Measurements from ENCODE around the gene PPM1E.

DNA sequence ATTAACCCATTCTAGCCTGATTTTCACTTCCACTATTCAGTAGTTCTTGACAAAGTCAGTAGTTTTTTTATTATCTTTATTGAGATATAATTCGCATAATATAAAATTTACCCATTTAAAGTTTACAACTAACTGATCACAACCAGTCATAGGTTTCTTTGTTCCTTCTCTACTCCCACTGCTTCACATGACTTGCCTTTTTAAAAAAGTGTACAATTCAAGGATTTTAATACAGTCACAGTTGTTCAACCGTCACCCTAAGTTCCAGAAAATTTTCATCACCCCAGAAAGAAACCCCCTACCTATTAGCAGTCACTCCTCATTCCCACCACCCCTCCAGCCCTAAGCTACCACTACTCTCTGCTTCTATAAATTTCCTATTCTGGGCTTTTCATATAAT lies 188.5 kb downstream of the PPM1E start:
- TF ChIP-seq, protein P1, sequence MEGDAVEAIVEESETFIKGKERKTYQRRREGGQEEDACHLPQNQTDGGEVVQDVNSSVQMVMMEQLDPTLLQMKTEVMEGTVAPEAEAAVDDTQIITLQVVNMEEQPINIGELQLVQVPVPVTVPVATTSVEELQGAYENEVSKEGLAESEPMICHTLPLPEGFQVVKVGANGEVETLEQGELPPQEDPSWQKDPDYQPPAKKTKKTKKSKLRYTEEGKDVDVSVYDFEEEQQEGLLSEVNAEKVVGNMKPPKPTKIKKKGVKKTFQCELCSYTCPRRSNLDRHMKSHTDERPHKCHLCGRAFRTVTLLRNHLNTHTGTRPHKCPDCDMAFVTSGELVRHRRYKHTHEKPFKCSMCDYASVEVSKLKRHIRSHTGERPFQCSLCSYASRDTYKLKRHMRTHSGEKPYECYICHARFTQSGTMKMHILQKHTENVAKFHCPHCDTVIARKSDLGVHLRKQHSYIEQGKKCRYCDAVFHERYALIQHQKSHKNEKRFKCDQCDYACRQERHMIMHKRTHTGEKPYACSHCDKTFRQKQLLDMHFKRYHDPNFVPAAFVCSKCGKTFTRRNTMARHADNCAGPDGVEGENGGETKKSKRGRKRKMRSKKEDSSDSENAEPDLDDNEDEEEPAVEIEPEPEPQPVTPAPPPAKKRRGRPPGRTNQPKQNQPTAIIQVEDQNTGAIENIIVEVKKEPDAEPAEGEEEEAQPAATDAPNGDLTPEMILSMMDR (conservative IDR thresholded peaks at IDR 0.05; ENCODE audit: low read length): no peak
- TF ChIP-seq EZH2phosphoT487 (IDR thresholded peaks at IDR 0.05; ENCODE audit: borderline replicate concordance, low read depth, low read length): no peak
